Measurements from ENCODE around the gene ZMYND8. TPM values are rescaled to one million over a fixed set of nuclear protein-coding genes. Genes with fewer than 3 reads are reported as not detected.

Gene ZMYND8
- total and polyA plus RNA-seq, 10 of the 15 experiments (the other 5 are each of a cell fraction or from before 2014, with no cell fraction given), result 12.9 to 54.8 (median 23.1) TPM

DNA sequence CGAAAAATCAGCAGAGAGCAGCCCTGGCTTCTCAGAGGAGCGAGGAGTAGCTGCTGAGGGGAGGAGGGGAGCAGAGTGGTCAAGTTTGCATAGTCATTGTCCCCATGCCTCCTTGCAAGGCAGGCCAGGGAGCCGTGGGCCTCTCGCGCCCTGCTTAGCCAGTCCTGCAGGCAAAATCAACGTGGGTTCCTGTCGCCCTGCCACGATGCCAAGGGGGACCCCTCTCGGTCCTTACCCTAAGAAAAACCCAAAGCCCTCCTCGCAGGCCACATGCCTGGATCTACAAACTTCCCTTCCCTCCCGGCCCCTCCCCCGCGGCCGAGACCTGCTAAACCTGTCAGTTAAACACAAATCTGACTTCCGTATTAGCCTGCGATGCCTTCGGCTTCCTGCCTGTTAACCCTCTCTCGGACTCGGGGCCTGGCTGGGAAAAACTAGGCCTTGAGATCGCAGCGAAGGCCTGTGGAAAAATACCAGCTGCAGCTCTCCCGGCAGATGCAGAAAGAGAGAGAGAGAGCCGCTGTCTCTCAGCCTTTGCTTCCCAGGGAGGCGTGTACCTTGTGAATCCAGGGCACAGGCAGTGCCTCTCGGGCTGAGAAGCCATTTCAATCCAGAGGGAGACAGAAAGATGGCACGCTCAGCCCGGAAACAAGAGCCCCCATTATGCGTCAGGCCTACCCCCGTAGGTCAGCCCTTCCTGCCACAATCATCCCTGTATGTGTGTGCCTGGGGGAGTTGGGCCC, 968 bp upstream of the ZMYND8 start:
- peak; percentile 87 for FAIRE-seq
- peaks cover 49% of the 10 kb centered on the region for H3K79me2 ChIP-seq (ENCODE audit: control insufficient read depth, insufficient read depth, low read length)
- POLR2A ChIA-PET, result interaction anchor here (0.6 to 5.7 kb wide), 13 partner anchors 10 to 255 kb away, joined by 3 to 58 read pairs (median 8); partner anchors contain the start of gene NCOA3
- WGBS (ENCODE audit: insufficient coverage, insufficient replicate concordance, low lambda C conversion rate, missing lambda C conversion rate), result 2% methylated on average over 29 of the region's 29 CpGs
- RAD21 ChIA-PET (ENCODE audit: unreplicated experiment), result interaction anchor here (0.6 to 13.0 kb wide), 16 partner anchors 10 to 966 kb away, joined by 3 to 123 read pairs (median 6); no protein-coding TSS in a partner anchor
- peaks cover 46% of the 10 kb centered on the region for H3K4me1 ChIP-seq (ENCODE audit: control insufficient read depth, insufficient read depth, low read length)
- peak overlapping the region; percentile 67 for H3K4me3 ChIP-seq
- H3K9me3 ChIP-seq (replicated peaks; ENCODE audit: control insufficient read depth, insufficient read depth, low read length), result no peaks in the 10 kb centered on the region
- no peaks in the 10 kb centered on the region for H3K36me3 ChIP-seq (ENCODE audit: control insufficient read depth in 2 of 2, insufficient read depth in 2 of 2, low read length in 1 of 2)
- H3K27ac ChIP-seq (ENCODE audit: control insufficient read depth, insufficient read depth), result peak overlapping the region; percentile 99
- peak; percentile 71 for ATAC-seq
- SMC1A ChIA-PET (ENCODE audit: uncharacterized antibody, unreplicated experiment), result interaction anchor here (0.8 to 6.5 kb wide), 9 partner anchors 8 to 253 kb away, joined by 3 to 72 read pairs (median 22); no protein-coding TSS in a partner anchor
- no peaks in the 10 kb centered on the region for H4K20me1 ChIP-seq (ENCODE audit: control insufficient read depth, insufficient read depth)
- peak overlapping the region; percentile 84 for H2AFZ ChIP-seq (ENCODE audit: control insufficient read depth, low read depth, low read length)
- H3K27me3 ChIP-seq (replicated peaks in 1 of 2; ENCODE audit: control insufficient read depth in 2 of 2, insufficient read depth in 2 of 2, low read length in 1 of 2), result no peaks in the 10 kb centered on the region
- in situ Hi-C loops (cut with MboI), result no loop called here
- CTCF ChIA-PET, result interaction anchor here (0.7 to 13.0 kb wide), 8 partner anchors 8 to 255 kb away, joined by 3 to 129 read pairs (median 4); no protein-coding TSS in a partner anchor
- BruUV-seq (replicated peaks), result TSS peak; percentile 67
- intact Hi-C loops (cut with micrococcal nuclease; ENCODE audit: unreplicated experiment), result no loop called here
- H3K9ac ChIP-seq (ENCODE audit: control insufficient read depth, insufficient read depth, low read length), result peak overlapping the region; percentile 93
- H3K4me2 ChIP-seq (ENCODE audit: control insufficient read depth, insufficient read depth), result peak overlapping the region; percentile 95
- no peak for DNase-seq (ENCODE audit: low read depth, low spot score)
- TF ChIP-seq POLR2A (IDR thresholded peaks at IDR 0.05; ENCODE audit: low read depth, low read length) (peak; percentile 90), EGR1 (IDR thresholded peaks at IDR 0.05; ENCODE audit: borderline replicate concordance in 1 of 2, low read depth in 2 of 2, low read length in 2 of 2) (0 out of 3 replicates have a peak, but pooled peaks of 1 of the 2 experiments have one; percentile 47), NFXL1 (IDR thresholded peaks at IDR 0.05; ENCODE audit: borderline replicate concordance) (peak; percentile 93), LARP7 (IDR thresholded peaks at IDR 0.05) (peak; percentile 65), HDGF (IDR thresholded peaks at IDR 0.05) (peak; percentile 69; the same call in 1 of the 2 replicates), MTA2 (IDR thresholded peaks at IDR 0.05; ENCODE audit: low read depth) (peak; percentile 62; the same call in 1 of the 2 replicates), RELA (IDR thresholded peaks at IDR 0.05; ENCODE audit: borderline replicate concordance, partially characterized antibody) (peak; percentile 35), TCF12 (IDR thresholded peaks at IDR 0.05; ENCODE audit: low read depth, low read length) (0 out of 2 replicates have a peak, but pooled peaks have one; percentile 5), SIN3A (IDR thresholded peaks at IDR 0.05; ENCODE audit: low read depth, low read length) (0 out of 2 replicates have a peak, but pooled peaks have one; percentile 28), KLF5 (IDR thresholded peaks at IDR 0.05; ENCODE audit: partially characterized antibody) (no peak), TCF7 (IDR thresholded peaks at IDR 0.05; ENCODE audit: borderline replicate concordance) (0 out of 2 replicates have a peak, but pooled peaks have one; percentile 13), ZNF207 (IDR thresholded peaks at IDR 0.05; ENCODE audit: borderline replicate concordance) (0 out of 2 replicates have a peak, but pooled peaks have one; percentile 22), SP1 (IDR thresholded peaks at IDR 0.05; ENCODE audit: low read depth, low read length) (peak; percentile 55), TARDBP (IDR thresholded peaks at IDR 0.05; ENCODE audit: borderline replicate concordance) (no peak), POLR2AphosphoS5 (IDR thresholded peaks at IDR 0.05; ENCODE audit: low read length) (peak; percentile 89)
- TF ChIP-seq, protein P1, sequence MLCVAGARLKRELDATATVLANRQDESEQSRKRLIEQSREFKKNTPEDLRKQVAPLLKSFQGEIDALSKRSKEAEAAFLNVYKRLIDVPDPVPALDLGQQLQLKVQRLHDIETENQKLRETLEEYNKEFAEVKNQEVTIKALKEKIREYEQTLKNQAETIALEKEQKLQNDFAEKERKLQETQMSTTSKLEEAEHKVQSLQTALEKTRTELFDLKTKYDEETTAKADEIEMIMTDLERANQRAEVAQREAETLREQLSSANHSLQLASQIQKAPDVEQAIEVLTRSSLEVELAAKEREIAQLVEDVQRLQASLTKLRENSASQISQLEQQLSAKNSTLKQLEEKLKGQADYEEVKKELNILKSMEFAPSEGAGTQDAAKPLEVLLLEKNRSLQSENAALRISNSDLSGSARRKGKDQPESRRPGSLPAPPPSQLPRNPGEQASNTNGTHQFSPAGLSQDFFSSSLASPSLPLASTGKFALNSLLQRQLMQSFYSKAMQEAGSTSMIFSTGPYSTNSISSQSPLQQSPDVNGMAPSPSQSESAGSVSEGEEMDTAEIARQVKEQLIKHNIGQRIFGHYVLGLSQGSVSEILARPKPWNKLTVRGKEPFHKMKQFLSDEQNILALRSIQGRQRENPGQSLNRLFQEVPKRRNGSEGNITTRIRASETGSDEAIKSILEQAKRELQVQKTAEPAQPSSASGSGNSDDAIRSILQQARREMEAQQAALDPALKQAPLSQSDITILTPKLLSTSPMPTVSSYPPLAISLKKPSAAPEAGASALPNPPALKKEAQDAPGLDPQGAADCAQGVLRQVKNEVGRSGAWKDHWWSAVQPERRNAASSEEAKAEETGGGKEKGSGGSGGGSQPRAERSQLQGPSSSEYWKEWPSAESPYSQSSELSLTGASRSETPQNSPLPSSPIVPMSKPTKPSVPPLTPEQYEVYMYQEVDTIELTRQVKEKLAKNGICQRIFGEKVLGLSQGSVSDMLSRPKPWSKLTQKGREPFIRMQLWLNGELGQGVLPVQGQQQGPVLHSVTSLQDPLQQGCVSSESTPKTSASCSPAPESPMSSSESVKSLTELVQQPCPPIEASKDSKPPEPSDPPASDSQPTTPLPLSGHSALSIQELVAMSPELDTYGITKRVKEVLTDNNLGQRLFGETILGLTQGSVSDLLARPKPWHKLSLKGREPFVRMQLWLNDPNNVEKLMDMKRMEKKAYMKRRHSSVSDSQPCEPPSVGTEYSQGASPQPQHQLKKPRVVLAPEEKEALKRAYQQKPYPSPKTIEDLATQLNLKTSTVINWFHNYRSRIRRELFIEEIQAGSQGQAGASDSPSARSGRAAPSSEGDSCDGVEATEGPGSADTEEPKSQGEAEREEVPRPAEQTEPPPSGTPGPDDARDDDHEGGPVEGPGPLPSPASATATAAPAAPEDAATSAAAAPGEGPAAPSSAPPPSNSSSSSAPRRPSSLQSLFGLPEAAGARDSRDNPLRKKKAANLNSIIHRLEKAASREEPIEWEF (IDR thresholded peaks at IDR 0.05; ENCODE audit: insufficient replicate concordance, low read depth, low read length), result no peak
- TF ChIP-seq, protein P2, sequence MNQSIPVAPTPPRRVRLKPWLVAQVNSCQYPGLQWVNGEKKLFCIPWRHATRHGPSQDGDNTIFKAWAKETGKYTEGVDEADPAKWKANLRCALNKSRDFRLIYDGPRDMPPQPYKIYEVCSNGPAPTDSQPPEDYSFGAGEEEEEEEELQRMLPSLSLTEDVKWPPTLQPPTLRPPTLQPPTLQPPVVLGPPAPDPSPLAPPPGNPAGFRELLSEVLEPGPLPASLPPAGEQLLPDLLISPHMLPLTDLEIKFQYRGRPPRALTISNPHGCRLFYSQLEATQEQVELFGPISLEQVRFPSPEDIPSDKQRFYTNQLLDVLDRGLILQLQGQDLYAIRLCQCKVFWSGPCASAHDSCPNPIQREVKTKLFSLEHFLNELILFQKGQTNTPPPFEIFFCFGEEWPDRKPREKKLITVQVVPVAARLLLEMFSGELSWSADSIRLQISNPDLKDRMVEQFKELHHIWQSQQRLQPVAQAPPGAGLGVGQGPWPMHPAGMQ (IDR thresholded peaks at IDR 0.05; ENCODE audit: borderline replicate concordance), result no peak

All from GM12878 (cell line).